ENCODE results near the gene RXFP2.

The RXFP2 gene

DNA sequence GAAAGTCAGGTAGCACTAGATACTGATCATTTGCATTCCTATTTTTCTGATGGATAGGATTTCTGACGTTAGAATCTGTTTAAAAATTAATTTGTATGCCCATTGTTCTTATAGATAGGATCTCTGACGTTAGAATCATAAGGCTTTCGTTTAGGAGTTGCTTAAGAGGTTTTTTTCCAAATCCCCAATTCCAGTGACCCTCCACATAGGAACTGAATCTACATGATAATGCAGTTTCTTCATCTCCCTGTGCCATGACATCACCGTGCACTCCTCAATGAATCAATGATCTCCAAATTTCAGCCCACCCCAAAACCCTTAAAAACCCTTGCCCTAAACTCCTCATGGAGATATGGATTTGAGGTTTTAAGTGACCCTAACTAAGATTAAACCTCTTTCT is 87.2 kb downstream of the RXFP2 start:
- DNase-seq (ENCODE audit: low spot score): no peak

DNA sequence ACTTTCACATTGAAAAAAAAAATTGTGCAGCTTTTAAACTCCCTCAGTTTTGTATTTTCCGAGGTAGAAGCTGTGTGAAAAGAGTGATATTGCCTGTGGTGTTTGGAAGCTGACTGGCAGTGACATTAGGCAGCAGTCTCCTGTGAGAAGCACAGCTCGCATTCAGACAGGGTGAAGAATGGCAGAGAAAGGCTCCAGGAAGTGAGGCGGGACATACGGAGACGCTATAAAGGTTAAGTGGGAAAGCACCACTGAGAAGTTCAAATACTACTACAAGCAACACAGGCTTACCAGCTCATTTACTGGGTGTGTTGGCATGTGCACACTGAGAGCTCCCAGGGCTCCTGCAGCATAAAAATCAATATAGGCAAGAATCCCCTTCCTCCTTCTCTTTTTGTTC is 88.4 kb downstream of the RXFP2 start:
- no peak for DNase-seq (ENCODE audit: low spot score)

DNA sequence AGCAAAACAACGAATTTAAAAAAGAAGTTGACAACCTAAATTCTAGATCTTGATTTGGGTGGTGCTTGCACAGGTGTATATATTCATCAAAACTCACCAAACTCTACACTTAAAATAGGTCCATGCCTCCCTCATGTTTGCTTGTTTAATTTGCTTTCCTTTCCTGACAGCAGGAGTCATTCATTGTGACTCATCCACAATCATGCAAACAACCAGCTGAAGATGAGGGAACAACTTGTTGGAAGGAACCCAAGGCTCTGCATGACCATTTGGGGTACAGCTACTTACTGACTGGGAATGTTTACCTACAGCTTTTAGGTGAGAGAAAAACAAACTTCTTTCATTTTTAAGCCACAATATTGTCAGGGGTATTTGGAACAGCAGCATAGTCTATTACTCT is 96.6 kb downstream of the RXFP2 start:
- no peak for DNase-seq (ENCODE audit: low spot score)

DNA sequence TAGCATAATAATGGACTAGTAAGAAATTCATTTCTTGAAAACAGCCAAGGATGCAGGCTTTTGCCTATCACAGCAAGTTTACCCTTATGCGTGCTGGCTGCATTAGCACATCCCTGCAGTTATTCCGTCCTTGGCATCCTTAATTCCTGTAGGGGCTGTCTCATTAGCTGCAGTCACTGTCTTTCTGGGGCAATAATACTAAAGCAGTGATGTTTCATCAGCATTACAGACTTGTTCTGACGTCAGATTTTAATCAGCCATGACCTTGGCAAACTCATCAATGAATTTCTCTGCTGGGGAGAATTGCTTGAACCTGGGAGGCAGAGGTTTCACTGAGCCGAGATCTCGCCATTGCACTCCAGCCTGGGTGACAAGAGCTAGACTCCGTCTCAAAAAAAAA is 103.7 kb downstream of the RXFP2 start:
- DNase-seq (ENCODE audit: low spot score): no peak

DNA sequence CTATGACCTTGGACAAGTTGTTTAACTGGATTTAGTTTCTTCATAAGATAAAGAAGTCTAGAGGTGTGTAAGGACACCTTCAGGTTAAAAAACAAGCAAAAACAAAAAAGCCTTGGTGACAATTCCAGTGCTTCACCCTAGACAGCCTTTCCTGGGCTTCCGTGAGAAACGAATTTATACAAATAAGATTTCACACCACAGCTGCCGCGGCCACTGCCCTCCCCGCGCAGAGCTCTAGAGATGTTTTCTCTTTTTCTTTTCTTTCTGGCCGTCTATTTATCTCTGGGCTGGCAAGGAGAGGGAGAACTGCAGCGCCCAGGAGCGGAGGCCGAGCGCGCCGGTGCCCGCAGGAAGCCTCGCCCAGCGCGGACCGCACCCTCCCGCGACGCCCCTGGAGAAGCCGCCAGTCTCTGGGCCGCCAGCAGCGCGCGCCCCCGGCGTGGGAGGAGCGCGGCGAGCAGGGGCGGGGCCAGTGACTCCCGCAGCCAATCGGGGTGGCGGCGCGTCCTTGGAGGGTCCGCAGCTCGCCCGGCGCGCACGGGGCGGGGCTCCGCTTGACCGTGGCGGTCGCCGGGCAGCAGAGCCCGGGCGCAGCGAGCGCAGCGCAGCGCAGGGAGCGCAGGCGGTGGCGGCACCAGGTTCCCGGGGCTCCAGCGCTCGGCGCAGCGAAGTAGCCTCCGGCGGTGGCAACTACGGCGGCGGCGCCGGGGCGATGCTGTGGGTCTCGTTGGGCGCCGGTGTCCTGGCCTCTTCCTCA is 107.0 kb downstream of the RXFP2 start:
- DNase-seq (ENCODE audit: low spot score): peak; percentile 50

DNA sequence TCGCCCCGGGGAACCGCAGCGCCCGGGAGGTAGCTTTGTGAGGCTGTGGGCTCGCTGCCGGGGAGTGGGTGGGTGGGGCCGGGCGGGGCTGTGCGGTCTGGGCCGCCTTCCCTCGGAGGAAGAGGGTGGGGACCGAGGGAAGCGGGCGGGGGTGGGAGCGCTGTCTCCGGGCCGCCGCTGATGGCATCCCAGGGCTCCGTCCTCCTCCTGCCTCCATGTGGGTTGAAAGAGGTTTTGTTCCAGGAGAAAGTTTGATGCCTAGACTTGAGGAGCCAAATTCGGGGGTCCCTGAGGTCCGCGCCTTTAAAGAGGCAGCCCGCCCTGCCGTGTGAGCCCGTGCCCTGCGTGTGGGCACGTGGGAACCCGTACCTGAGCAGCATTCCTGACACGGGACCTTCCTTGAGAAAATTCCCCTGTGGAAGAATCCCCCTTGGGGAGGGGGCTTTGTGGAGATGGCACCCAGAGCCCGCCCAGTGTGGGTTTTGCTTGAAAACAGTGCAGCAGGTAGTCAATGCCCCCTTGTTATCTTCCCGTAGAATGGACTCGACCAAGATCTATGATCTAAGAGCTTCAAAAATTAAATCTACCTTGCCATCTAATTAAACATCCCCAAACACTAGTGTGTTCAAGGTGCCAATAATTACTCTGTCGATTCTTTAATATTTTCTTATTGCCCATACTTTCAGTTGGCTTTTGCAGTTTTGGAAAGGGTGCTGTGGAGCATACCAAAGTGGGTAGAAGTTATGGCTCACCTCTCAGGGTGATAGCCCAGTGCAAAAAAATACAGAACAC is 107.8 kb downstream of the RXFP2 start:
- no peak for DNase-seq (ENCODE audit: low spot score)

DNA sequence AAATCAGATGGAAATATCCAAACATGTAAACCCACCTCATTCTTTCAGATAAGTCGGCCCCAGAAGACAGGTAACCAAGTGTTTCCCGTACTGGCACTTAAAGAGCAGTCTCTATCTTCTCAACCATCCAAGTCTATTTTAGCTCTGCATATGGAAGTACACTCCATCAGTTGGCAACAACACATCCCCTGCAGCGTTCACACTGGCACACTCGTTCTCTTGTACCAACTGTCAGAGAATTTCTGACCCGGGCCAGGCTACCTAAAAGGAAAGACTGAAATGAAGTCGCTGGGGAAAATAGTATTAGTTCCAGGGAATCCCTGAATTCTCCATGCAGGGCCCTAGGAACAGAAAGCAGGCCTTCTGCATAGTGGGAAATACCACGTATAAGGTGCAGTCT is 109.3 kb downstream of the RXFP2 start:
- no peak for DNase-seq (ENCODE audit: low spot score)

DNA sequence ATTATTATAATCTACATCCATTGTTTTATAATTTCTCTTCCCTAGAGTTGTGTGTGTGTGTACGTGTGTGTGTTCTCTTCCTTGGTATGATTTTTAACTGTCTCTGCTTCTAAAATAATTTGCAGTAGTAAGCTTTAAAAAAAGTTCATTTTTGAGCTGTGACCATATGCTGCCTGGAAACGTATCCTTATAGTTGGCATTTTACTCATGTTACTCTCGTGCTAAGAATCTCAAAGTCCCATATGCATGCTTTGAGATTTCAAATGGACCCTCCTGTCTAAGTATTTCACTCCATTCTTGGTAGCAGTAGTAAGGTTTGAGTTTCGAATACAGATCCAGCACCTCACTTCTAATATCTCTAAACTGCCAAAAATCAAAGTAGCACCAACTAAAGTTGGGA is 109.9 kb downstream of the RXFP2 start:
- DNase-seq (ENCODE audit: low spot score): no peak

DNA sequence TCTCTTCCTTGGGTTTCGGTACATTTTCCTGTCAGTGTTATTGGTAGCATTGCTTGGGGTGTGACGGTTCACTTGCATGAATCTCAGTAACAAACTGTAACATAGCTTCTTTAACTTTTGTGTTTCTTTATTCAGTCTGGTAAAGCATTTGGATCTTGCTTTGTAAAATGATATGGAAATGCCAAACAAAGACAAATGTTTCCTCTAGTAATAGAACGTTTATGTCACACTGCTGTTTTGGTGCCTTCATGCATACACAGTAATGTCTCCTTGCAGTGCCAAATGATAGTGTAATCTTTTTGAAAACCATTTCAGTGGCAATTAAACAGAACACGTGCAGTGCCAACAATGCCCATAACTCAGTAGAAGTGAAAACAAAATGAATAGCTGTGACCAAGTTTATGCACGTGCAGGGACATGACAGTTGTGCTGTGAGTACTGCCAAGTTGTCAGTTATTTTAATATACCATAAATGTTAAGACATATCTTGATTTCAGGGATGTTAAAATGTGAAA is 110.8 kb downstream of the RXFP2 start:
- no peak for DNase-seq (ENCODE audit: low spot score)

DNA sequence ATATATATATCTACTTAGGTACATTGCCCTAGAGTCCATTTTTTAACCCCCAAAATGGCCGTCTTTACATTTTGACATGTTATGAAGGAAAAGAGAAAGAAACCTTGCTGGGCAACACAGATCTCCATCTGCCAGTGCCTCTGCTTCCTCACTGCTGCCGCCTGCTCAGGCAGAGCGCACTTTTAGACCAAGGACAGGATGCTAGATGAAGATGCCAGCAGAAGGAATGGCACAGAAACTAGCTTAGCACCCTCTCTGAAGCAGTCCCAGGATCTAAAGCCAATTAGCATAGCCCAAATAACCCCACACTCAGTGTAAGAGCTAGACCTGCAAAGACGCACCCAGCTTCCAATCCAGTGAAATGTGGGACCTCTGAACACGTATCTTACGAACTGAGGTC is 111.9 kb downstream of the RXFP2 start:
- no peak for DNase-seq (ENCODE audit: low spot score)

All from COLO829 (cell line).